ENCODE data around the gene RNF2.

DNA sequence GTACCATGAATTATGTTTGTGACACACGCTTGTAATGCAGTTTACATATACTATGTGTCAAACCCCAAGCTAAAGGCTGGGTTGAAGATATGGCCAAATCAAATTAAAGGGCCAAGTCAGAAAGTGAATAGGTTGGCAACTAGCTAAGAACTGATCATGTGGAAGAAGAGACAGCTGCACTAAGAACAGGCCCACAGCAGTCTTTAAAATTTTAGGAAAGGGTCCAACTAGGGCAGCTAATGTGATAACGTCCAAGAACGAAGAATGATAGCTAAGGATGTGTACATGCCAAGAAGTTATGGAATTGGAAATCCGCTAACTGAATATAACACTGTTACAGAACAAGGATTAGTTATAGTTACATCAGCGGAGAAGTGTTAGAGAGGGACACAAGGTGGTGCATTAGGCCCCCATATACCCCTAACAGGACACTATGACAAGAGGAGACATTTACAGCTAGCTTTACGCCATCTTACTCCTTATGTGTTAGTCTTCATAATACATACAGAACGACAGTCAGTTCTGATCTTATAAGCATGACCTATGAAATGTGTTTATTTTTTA, 6.5 kb upstream of the RNF2 start:
- TF ChIP-seq, protein P1, sequence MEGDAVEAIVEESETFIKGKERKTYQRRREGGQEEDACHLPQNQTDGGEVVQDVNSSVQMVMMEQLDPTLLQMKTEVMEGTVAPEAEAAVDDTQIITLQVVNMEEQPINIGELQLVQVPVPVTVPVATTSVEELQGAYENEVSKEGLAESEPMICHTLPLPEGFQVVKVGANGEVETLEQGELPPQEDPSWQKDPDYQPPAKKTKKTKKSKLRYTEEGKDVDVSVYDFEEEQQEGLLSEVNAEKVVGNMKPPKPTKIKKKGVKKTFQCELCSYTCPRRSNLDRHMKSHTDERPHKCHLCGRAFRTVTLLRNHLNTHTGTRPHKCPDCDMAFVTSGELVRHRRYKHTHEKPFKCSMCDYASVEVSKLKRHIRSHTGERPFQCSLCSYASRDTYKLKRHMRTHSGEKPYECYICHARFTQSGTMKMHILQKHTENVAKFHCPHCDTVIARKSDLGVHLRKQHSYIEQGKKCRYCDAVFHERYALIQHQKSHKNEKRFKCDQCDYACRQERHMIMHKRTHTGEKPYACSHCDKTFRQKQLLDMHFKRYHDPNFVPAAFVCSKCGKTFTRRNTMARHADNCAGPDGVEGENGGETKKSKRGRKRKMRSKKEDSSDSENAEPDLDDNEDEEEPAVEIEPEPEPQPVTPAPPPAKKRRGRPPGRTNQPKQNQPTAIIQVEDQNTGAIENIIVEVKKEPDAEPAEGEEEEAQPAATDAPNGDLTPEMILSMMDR (conservative IDR thresholded peaks at IDR 0.05) = no peak
- TF ChIP-seq EZH2 (IDR thresholded peaks at IDR 0.05; ENCODE audit: low read depth) = no peak
